ENCODE measurements around the gene HMHB1. TPM values are rescaled to one million over a fixed set of nuclear protein-coding genes. Genes with fewer than 3 reads are reported as not detected.

Gene HMHB1
- total RNA-seq, 6 donors from 2014 or later: not detected

- ATAC-seq (ENCODE audit: low FRiP score in 2 of 2): no peak
- Histone ChIP-seq H3K27me3 (no peaks in the 10 kb centered on the region), H3K27ac (no peak overlapping the region), H3K4me1 (no peaks in the 10 kb centered on the region), H3K4me3 (no peak overlapping the region), H3K9me3 (no peaks in the 10 kb centered on the region), H3K36me3 (no peaks in the 10 kb centered on the region)
- DNase-seq: no peak
- TF ChIP-seq POLR2AphosphoS5 (IDR thresholded peaks at IDR 0.05): no peak
- TF ChIP-seq EP300 (IDR thresholded peaks at IDR 0.05): no peak
- TF ChIP-seq CTCF (IDR thresholded peaks at IDR 0.05): no peak
- TF ChIP-seq POLR2A (IDR thresholded peaks at IDR 0.05): no peak
- 60 to 63% methylated on average over 2 of the region's 2 CpGs for WGBS, 2 donors
Measured at GRCh38 chr5:143781993-143782520, 29.9 kb upstream of the HMHB1 start.

- no peak for ATAC-seq (ENCODE audit: low FRiP score in 2 of 2)
- H3K4me3 ChIP-seq: no peak overlapping the region
- TF ChIP-seq CTCF (IDR thresholded peaks at IDR 0.05): no peak
Measured at GRCh38 chr5:143782588-143783386, 29.2 kb upstream of the HMHB1 start.

GRCh38 chr5:143788401-143788800, 23.6 kb upstream of the HMHB1 start:
- no peak for ATAC-seq (ENCODE audit: low FRiP score in 2 of 2)
- TF ChIP-seq POLR2AphosphoS5 (IDR thresholded peaks at IDR 0.05): no peak
- TF ChIP-seq CTCF (IDR thresholded peaks at IDR 0.05): no peak
- TF ChIP-seq EP300 (IDR thresholded peaks at IDR 0.05): no peak
- TF ChIP-seq POLR2A (IDR thresholded peaks at IDR 0.05): no peak
- Histone ChIP-seq H3K4me1 (peaks cover 0 to 4% (median 0%) of the 10 kb centered on the region in 4 donors), H3K27ac (no peak overlapping the region), H3K4me3 (no peak overlapping the region), H3K27me3 (no peaks in the 10 kb centered on the region), H3K9me3 (no peaks in the 10 kb centered on the region), H3K36me3 (no peaks in the 10 kb centered on the region)
- 89 to 100% methylated on average over 1 of the region's 1 CpG for WGBS, 2 donors
- no peak for DNase-seq

More at GRCh38 chr5:143782588-143783386, 29.2 kb upstream of the HMHB1 start:
- Histone ChIP-seq H3K4me1 (no peaks in the 10 kb centered on the region), H3K36me3 (no peaks in the 10 kb centered on the region), H3K27ac (no peak overlapping the region), H3K27me3 (no peaks in the 10 kb centered on the region), H3K9me3 (no peaks in the 10 kb centered on the region)
- 52 to 54% methylated on average over 3 of the region's 3 CpGs for WGBS, 2 donors
- no peak for DNase-seq

GRCh38 chr5:143790457-143791112, 21.4 kb upstream of the HMHB1 start:
- no peak for ATAC-seq (ENCODE audit: low FRiP score in 2 of 2)
- H3K9me3 ChIP-seq: no peaks in the 10 kb centered on the region
- 78 to 80% methylated on average over 2 of the region's 2 CpGs for WGBS, 2 donors
- no peak overlapping the region for H3K27ac ChIP-seq
- H3K4me3 ChIP-seq: no peak overlapping the region
- no peak for TF ChIP-seq POLR2AphosphoS5 (IDR thresholded peaks at IDR 0.05)
- no peak for TF ChIP-seq CTCF (IDR thresholded peaks at IDR 0.05)
- TF ChIP-seq EP300 (IDR thresholded peaks at IDR 0.05): no peak
- TF ChIP-seq POLR2A (IDR thresholded peaks at IDR 0.05): no peak
- peaks cover 0 to 4% (median 0%) of the 10 kb centered on the region in 4 donors for H3K4me1 ChIP-seq
- H3K27me3 ChIP-seq: no peaks in the 10 kb centered on the region
- no peaks in the 10 kb centered on the region for H3K36me3 ChIP-seq
- DNase-seq: no peak

Measured in upper lobe of left lung (tissue), 6 donors.